SK-N-SH treated with all-trans-retinoic acid at 6 μM for 48 hours (cell line): ENCODE results near the gene ARHGAP22.

Experiments used
- RARB ChIP-seq: fragments of 250-450 bp; sonication (Bioruptor Pico); IDR thresholded peaks from 2 replicates; pipeline ENCODE4 v1.8.0; 2021; ENCODE audit warnings: mild to moderate bottlenecking, moderate library complexity
- TCF4 ChIP-seq: fragments of 250-450 bp; sonication (Bioruptor Pico); IDR thresholded peaks from 2 replicates; pipeline ENCODE4 v1.8.0; 2021; ENCODE audit warnings: mild to moderate bottlenecking, moderate library complexity, borderline replicate concordance
- ZFP30 ChIP-seq: fragments of 450-650 bp; formaldehyde crosslinking; IDR thresholded peaks from 2 replicates; pipeline ENCODE4 v1.5.0; 2022; ENCODE audit warnings: mild to moderate bottlenecking, moderate library complexity

- TF ChIP-seq TCF4 (CRISPR knock-in tag) (no peak), ZFP30 (CRISPR knock-in tag) (no peak), RARB (CRISPR knock-in tag) (no peak)
Observed at GRCh38 chr10:48639632-48640031, 34.8 kb upstream of the ARHGAP22 start.
